GM18520 (cell line): ENCODE measurements around the gene FGF3.

Experiments
- ATAC-seq: cut with Tn5 transposase; IDR thresholded peaks from one replicate; pipeline ENCODE4 v1.9.1; 2021; ENCODE audit not compliant: unreplicated experiment

The FGF3 gene

DNA sequence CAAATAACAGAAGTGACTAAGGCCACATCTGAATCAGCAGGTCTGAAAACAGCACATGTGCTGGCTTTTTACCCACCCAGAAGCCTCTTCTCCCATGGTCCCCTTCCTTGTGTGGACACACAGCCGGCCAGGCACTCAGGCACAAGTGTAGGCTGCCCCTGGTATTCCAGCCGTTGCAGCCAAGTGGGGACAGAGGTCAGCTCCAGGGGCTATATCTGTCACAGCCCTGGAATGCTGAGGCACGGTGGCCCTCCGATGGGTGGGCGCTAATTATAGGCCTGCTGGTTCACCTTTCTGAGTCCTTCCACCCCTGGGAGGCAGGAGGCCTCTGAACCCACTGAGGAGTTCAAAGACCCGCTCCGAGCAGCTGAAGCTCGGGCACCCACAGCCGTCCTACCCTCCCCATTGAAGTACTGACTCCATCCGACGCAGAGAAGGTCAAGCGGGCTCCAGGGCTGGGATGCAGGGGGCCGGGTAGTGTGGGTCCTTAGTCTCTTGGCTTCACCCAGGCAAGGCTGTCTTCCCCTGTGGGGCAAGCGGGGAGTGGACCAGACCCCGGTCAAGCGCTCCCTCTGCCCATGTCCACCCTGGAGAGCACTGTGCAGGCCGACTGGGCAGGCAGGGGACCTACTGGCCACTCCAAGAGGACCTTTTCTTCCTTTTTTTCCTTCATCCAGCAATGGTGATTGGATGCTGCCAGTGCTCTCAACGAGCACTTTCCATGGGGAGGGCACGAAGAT, 14.3 kb downstream of the FGF3 start:
- no peak for ATAC-seq

DNA sequence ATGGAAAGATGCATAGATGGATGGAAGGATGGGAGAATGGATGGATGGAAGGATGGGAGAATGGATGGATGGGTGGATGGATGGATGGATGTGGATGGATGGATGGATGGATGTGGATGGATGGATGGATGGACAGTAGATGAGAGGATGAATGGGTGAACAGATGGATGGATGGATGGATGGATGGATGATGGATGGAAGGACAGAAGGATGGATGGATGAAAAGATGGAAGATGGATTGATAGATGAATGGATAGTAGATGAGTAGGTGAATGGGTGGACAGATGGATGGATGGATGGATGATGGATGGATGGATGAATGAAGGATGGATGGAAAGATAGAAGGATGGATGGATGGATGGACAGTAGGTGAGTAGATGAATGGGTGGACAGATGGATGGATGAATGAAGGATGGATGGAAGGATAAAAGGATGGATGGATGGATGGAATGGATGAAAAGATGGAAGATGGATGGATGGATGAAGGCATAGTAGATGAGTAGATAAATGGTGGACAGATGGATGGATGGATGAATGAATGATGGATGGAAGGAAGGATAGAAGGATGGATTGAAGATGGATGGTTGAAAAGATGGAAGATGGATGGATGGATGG, 15.5 kb downstream of the FGF3 start:
- ATAC-seq: no peak

DNA sequence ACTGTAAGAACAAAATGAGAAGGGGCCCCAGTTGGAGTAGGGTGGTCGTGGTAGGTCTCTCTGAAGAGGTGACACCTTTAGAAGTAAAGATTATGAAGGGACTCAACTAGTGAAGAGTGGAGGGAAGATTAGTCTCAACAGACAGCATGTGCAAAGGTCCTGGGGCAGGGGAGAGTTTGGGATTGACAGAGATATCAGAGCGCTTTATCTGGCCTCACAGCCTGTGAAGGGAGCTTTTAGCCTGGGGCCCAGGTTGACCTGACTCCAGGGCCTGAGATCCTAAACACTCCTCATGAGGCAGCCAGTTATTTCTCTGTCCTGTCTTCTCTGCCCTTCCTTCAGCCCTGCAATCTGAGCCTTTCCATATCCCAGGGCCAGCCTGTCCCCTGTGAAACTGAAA, 16.2 kb downstream of the FGF3 start:
- no peak for ATAC-seq

DNA sequence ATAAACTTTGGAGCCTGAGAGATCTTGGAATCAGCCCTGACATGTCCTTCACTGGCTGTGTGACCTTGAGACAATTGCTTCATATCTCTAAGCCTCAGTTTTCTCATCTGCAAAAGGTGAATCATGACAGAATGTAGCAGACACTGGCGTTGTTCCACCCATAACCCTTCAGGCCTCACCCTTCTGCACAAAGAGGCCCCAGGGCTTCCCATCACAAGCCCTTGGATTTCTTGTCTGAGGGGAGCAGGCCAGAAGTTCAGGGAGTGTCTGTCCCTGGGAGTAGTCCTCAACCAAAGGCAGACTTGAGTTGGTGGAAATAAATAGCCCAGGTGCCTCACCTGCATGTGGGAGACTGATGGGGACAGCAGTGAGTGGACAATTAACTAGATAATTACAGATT, 16.6 kb downstream of the FGF3 start:
- ATAC-seq: no peak

DNA sequence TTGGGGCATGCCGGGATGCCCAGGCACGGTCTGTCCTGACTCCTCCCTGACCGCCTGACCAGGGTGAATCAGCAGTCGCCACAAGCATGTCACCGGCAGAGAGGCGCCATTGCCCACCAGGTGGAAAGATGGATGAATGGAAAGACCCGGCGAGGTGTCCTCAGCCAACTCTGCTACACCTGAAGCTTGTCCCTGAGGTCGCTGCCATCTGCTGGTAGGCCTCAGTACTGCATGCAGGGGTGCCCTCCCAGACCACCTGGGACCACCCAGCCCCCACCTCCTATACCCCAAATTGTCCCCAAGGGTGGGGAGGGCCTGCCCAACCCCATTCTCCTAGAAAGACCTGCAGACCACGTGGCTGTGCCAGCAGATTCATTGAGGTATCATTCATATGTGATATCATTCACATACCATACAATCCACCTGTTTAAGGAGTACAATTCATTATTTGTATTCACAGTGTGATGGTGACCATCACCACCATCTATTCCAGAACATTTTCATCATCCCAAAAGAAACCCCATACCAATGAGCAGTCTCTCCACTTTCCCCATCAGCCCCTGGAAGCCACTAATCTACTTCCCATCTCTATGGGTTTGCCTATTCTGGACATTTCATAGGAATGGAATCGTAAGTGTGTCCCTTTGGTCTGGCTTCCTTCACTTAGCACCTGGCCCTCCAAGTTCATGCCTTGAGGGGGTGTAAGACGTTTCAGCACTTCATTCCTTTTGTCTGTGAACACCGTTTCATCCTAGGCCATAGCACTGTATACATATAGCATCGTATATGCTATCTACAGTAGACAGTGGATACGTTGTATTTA, 17.5 kb downstream of the FGF3 start:
- ATAC-seq: no peak

DNA sequence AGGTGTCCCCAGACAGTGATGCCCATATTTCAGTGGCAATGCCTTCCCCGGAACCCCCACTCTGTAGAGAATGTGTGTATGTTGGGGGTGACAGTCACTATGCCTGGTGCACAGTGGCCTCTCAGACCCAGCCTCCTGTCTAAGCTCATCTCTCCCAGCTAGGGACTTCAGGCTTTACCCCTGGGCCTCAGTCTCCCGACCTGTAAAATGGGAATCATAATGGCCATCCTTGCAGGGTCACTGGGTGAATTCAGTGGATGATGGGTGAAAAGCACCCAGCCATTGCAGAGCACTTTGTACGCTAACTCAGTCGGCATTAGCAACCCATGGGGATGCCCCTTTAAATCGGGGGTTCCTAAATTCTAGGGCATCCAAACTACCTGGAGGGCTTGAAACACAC, 18.9 kb downstream of the FGF3 start:
- ATAC-seq: no peak

DNA sequence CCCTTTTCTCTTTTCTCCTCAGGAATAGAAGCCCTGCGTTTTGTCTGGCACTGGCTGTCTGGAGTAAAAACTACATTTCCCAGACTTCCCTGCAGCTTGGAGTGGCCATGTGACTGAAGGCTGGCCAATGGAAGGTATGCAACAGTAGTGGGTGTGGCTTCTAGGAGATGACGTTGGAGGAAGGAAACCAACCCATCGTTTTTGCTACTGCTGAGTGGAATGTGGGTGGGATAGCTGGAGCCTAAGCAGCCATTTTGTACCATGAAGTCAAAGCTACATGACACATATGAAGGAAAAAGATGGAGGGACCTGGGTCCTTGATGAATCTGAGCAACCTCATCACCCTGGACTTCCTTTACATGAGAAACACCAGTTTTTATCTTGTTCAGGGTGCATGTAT, 19.6 kb downstream of the FGF3 start:
- ATAC-seq: no peak

DNA sequence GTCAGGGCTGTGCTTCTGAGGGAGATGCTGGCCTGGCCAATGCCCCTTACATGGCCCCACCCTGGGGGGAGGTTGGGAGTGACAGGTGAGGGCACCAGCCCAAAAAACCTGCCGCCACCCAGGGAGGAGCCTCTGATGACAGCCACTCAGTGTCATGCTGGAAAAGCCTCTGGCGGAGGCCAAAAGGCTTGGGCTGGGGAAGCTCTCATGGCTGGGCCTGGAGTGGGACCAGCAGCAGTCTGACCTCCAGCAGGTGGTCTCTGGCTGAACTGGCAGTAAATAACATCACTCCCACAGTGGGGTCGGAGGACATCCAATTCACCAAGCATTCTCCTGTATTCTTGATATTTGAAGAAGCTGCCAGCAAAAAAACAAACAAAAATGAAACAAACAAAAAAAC, 20.1 kb downstream of the FGF3 start:
- no peak for ATAC-seq

DNA sequence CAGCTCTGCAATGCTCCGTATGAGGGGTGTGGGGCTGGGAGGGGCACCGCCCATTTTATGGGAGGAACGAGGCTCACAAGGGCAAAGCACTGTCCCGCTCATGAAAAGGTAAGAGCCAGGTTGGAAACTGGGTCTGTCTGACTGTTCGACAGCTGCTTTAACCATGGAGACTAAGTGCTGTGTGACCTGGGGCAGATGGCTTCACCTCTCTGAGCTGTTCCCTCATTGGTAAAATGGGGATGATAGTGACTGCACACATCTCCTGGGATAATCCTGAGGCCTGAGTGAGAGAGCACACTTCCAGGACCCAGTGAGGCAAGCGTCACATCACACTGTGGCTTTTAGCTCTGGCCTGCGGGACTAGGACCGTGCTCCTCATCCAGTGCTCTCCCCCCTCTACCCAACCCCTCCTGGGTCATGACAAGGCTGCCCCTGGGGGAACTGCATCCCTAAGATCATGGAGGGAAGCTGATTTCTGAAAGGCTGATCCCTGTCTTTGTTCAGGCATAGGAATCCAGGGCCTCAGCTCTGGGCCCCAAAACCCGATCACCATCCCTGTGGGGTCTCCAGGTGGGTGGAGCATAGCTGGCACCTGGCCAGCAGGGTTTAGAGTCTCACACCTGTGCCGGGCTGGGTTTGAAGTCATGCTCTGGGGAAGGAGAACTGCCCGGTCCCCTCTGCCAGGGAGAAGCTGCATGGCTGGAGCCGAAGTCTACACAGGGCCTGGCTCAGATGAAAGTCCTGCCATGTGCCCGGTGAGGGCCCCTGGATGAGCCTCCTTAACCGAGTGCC, 21.3 kb downstream of the FGF3 start:
- ATAC-seq: no peak

DNA sequence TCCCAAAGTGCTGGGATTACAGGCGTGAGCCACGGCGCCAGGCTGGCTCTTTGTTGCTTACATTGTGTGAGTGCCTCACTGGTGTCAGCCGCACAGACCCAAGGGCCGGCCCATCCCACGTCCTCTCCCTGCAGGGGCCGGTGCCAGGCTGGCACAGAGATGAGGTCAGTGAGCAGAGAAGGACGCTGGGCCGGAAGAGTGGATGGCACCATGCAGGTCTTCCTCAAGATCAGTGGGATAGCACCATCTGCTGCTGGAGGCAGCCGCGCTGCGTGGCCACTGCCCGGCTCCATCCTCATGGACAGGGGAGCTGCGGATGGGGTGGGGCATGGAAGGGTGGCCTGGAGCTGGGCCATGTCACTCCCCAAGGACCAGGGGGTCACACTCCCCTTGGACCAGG, 22.1 kb downstream of the FGF3 start:
- no peak for ATAC-seq

DNA sequence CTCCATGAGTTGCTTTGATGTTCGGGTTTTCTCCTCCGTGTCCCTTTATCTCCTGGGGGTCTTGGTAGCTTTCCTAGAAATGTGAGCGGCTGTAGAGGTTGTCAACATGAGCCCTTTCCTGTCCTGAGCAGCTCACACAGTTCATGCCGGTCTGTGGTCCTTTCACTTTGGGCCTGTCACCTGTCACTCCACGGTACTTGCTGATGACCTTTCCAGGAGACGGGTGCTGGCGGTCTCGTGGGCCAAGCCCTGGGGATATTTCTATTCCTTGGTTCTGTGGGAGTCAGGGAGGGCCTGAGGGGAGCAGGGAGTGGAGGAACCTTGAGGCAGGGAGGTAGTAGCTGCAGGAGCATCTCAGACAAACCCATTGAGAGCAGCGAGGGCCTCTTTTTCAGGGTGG, 23.2 kb downstream of the FGF3 start:
- no peak for ATAC-seq

DNA sequence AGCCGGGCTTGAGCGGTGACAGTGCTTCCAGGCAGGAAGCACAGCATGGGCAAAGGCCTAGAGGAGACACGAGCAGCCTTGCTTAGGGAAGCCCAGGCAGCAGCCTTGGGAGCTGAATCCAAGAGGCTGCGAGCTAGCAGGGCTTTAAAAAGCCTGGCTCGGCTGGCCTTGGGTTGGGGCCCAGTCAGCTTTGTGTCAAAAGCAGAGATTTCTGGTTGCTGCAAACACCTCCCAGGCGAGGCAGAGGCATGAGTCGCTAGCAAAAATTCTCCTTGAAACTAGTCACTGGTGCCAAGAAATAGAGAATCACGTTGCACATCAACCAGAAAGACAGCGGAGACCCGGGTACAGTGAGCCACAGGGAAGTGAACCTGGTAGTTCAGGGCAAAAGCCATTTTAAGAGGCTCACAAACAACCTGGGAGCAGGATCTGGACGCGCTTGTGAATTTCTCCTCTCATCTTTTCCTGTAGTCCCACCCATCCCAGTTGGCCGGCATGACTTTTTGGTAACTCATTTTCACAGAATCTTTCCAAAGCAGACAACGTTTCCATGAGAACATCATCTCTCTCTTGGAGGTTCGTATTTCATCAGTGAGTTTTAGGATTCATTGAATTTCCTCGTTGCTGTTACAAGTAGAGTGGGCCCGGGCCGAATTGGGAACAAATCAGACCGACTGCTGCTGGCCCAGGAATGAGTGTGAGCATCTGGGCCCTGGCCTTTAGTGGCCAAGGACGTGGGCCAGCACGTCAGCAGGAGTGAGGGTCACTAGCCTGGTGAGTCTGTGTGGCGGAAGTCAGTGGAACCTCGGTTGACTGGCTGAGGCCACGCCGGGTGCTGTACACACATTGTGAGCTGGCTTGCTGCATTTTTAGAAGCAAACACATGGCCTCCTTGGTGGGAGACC, 27.7 kb downstream of the FGF3 start:
- ATAC-seq: no peak

DNA sequence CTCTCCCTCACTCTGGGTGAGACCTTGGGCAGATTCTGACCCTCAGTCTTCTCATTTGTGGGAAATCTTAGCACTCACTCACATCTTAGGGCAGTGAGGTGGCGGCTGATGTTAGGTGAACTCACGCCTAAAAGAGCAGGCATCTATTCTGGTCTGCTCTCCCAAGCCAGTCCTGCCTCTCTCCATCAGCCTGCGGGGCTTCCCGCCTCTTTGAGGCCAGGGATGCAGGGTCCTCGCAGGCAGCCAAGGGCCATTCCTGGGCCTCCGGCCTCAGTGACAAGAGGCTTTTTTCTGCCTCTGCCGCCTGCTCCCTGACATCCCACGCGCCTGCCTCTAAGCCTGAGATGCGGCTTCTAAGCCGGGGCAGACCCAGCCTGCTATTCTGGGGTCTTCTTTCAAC, 30.3 kb downstream of the FGF3 start:
- no peak for ATAC-seq

DNA sequence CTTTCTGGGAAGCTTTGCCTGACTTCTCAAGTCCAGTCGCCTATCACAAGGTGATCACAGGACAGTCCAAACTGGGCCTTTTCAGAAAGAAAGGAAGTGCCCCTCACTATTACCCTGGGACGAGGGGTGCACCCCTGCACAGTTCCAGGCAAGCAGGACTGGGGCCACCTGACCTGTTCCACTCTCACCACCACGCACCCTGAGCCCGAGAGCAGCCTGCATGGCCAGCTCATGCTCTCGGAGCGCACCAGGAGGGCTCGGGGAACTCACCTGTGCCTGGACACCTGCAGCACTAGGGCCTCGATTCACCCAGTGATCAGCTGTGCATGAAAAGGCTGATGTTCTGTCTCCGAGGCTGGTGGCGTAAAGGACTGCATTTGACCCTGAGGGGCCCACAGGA, 31.3 kb downstream of the FGF3 start:
- ATAC-seq: no peak

DNA sequence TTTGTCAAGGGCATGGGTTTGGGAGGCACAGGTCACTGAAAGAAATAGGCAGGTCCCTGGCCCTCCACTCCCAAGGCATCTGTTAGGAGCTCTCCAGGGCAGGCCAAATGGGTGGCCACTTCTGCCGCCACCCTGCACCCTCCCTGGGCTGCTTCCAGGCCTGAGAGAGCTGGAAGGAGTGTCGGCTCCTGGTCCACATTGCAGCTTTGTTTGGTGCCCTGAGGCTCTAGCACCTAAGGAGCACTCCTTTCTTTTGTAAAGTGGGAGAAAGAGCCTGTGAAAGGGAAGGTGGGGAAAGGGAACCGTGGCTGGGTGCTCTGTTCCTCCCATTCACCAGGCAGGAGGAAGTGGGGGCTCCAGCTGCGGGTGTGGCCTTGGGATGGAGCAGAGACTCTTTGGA, 31.8 kb downstream of the FGF3 start:
- ATAC-seq: no peak

DNA sequence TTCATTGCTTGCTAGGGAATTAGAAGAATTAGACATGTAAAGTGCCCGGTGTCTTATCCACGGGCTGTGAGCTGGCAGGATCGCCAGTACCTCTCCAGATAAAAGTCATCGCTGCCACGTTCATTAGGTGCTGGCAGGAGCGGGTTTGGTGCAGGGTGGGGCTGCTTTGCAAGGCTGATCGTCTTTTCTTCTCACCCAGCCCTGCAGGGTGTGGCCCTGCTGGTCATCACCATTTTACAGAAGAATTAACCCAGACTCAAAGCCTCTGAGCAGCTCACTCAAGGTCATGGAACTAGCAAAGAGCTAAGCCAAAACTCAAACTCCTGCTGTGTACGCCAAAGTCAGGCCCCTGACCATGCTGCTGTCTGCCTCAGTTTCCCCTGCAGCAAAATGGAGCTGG, 38.0 kb downstream of the FGF3 start:
- ATAC-seq: no peak

DNA sequence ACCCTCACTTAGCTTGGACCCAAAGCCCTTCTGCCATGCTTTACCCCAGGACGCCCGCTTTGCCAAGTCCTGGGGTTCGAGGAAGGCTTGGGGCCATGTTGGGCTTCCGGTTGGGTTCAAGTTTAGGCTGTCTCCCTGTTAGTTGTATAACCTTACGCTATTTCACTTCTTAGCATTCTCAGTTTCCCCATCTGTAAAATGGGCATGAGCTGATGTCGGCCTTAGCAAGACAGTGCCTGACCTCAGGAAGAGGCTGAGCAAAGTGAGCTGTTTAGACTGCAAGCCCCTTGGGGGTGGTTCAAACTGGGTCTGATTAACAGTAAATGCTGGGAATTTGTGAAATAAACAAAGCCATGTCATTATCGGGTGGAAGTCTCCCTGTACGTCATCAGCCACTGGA, 40.8 kb downstream of the FGF3 start:
- ATAC-seq: no peak

DNA sequence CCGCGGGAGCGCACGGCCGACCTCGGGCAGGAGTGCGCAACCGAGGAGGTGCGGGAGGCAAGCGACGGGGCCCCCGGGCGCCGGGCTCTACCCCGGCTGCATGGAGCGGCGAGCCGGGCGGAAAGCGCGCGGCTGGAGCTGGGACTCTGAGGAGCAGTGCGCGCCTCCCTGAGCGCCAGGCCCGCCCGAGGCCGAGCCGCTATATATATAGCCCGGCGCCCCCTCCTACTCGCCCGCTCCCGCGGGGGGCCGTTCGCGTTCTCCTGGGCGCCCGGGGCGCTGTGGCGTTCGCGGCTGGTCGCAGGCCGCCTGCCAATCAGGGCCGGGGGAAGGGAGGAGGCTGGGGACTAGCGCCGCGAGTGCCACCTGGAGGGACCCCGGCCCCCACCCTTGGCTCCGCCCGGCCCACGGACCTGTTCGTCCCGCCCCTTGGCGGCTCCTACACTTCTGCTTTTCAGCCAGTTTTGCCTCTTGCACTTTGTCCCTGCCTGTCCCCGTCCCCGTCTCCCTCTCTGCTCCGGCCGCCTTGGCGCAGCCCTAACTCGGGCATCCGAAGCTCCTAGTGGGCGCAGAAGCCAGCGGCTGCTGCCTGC, 44.0 kb downstream of the FGF3 start, which contains the start of gene FGF4:
Gene FGF4 (minus strand): TSS at position 179 of the 593 bp plus-strand sequence. CDS start 257 bp downstream, outside the sequence.
- no peak for ATAC-seq

DNA sequence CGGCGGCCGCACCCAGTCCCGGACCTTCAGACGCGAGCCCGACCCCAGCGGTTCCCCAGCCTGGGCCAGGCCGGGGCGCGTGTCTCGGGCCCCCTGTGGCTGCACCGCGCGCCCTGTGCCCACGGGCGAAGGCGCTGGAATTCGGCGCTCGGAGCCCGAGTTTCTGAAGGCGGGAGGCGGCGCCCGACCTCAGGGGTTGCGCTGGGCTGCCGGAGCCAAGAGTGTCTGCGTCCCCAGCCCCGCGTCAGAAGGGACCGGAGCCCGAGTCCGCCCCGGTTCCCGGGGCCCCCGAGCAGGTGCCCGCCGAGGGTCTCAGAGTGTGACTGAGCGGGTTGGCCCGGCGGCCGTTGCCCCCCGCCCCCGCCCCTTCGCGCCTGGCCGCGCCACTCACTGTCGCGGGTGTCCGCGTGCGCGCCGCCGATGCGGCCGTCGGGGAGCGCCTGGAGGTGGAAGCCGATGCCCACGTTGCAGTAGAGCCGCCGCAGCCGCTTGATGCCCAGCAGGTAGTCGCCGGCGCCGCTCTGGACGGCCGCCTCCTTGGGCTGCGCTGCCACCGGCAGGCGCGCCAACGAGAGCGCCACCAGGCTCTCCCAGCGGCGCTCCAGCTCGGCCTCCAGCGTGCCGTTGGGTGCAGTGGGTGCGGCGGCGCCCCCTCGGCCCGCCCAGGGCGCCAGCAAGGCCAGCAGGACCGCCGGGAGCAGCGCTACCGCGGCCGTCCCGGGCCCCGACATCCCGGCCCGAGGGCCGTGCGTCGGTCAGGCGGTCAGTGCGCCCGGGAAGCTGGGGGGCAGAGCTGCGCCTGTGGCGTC, 44.7 kb downstream of the FGF3 start:
- no peak for ATAC-seq
